GM23338 (cell line): ENCODE measurements around the gene WRNIP1. TPM values are rescaled to one million over a fixed set of nuclear protein-coding genes. Genes with fewer than 3 reads are reported as not detected.

Experiments
- ATAC-seq: fragments of 200-7000 bp; cut with Tn5 transposase; 3 replicates; pipeline ENCODE4 v1.9.1; 2020
- DNase-seq: peaks from one replicate; pipeline ENCODE4 v3.0.0-alpha.2; 2015; ENCODE audit warnings: low spot score
- H2AFZ ChIP-seq: fragments of 200-600 bp; sonication (generic); 2 replicates; pipeline ENCODE4 v1.8.0; 2016; ENCODE audit warnings: antibody characterized with exemption, mild to moderate bottlenecking, moderate library complexity
- H3F3A ChIP-seq: fragments of 200-600 bp; sonication (generic); replicated peaks from 2 replicates; pipeline ENCODE4 v1.8.0; 2017; ENCODE audit warnings: antibody characterized with exemption, mixed run types, low read depth
- H3K27ac ChIP-seq: fragments of 200-600 bp; sonication (generic); 2 replicates; pipeline ENCODE4 v1.6.1; 2016; ENCODE audit warnings: low read depth
- H3K27me3 ChIP-seq: fragments of 200-600 bp; sonication (generic); 2 replicates; pipeline ENCODE4 v1.8.0; 2016; ENCODE audit warnings: mild to moderate bottlenecking, mixed run types, moderate library complexity; ENCODE audit not compliant: insufficient read depth
- H3K36me3 ChIP-seq: fragments of 200-600 bp; sonication (generic); 2 replicates; pipeline ENCODE4 v1.8.0; 2016; ENCODE audit warnings: mild to moderate bottlenecking; ENCODE audit not compliant: insufficient read depth
- H3K4me1 ChIP-seq: fragments of 200-600 bp; sonication (generic); 2 replicates; pipeline ENCODE4 v1.8.0; 2016; ENCODE audit warnings: mild to moderate bottlenecking, moderate library complexity; ENCODE audit not compliant: insufficient read depth
- H3K4me2 ChIP-seq: fragments of 200-600 bp; sonication (generic); 2 replicates; pipeline ENCODE4 v1.7.1; 2017; ENCODE audit warnings: mixed run types
- H3K4me3 ChIP-seq: fragments of 200-600 bp; sonication (generic); 2 replicates; pipeline ENCODE4 v1.6.1; 2016; ENCODE audit warnings: mixed run types
- H3K79me2 ChIP-seq: fragments of 200-600 bp; sonication (generic); replicated peaks from 2 replicates; pipeline ENCODE4 v1.8.0; 2017; ENCODE audit warnings: mild to moderate bottlenecking; ENCODE audit not compliant: insufficient read depth
- H3K9me2 ChIP-seq: fragments of 200-600 bp; sonication (generic); 2 replicates; pipeline ENCODE4 v1.8.0; 2017; ENCODE audit not compliant: insufficient read depth
- H4K20me1 ChIP-seq: fragments of 200-600 bp; sonication (generic); replicated peaks from 2 replicates; pipeline ENCODE4 v1.8.0; 2017; ENCODE audit warnings: mild to moderate bottlenecking; ENCODE audit not compliant: insufficient read depth
- H3K27ac Mint-ChIP-seq: 2 replicates; pipeline ENCODE4 v1.8.0; 2020; ENCODE audit warnings: inconsistent platforms, mild to moderate bottlenecking, moderate library complexity, mixed read lengths
- H3K27me3 Mint-ChIP-seq: 3 replicates; pipeline ENCODE4 v1.8.0; 2022; ENCODE audit warnings: low read depth, mild to moderate bottlenecking, moderate library complexity, mixed read lengths, inconsistent platforms; ENCODE audit not compliant: insufficient read depth, poor library complexity
- H3K36me3 Mint-ChIP-seq: 3 replicates; pipeline ENCODE4 v1.8.0; 2021; ENCODE audit warnings: low read depth, mild to moderate bottlenecking, inconsistent platforms, moderate library complexity, mixed read lengths
- H3K4me1 Mint-ChIP-seq: 3 replicates; pipeline ENCODE4 v1.8.0; 2020; ENCODE audit warnings: mild to moderate bottlenecking, inconsistent platforms, mixed read lengths
- H3K4me3 Mint-ChIP-seq: 3 replicates; pipeline ENCODE4 v1.8.0; 2021; ENCODE audit warnings: moderate library complexity, mild to moderate bottlenecking, inconsistent platforms, mixed read lengths
- H3K9me3 Mint-ChIP-seq: 3 replicates; pipeline ENCODE4 v1.8.0; 2020; ENCODE audit warnings: moderate library complexity, mild to moderate bottlenecking, inconsistent platforms, mixed read lengths
- CREB1 ChIP-seq: fragments of 250-450 bp; sonication (Bioruptor Pico); IDR thresholded peaks from 2 replicates; pipeline ENCODE4 v1.5.0; 2020; ENCODE audit warnings: low read depth, mild to moderate bottlenecking, moderate library complexity
- EZH2 ChIP-seq: fragments of 200-600 bp; sonication (generic); IDR thresholded peaks from one replicate; pipeline ENCODE4 v1.8.0; 2017; ENCODE audit warnings: antibody characterized with exemption, mild to moderate bottlenecking, low read depth; ENCODE audit not compliant: unreplicated experiment
- EZH2phosphoT487 ChIP-seq: fragments of 200-600 bp; sonication (generic); IDR thresholded peaks from one replicate; pipeline ENCODE4 v1.8.1; 2018; ENCODE audit warnings: antibody characterized with exemption; ENCODE audit not compliant: unreplicated experiment
- JUNB ChIP-seq: IDR thresholded peaks from one replicate; pipeline ENCODE4 v1.6.1; 2016; ENCODE audit warnings: antibody characterized with exemption; ENCODE audit not compliant: unreplicated experiment
- NANOG ChIP-seq: IDR thresholded peaks from 2 replicates; pipeline ENCODE4 v1.6.1; 2016; ENCODE audit warnings: antibody characterized with exemption, borderline replicate concordance
- POLR2AphosphoS5 ChIP-seq: IDR thresholded peaks from 2 replicates; pipeline ENCODE4 v1.6.1; 2016; ENCODE audit warnings: antibody characterized with exemption, low read depth
- STAT1 ChIP-seq: IDR thresholded peaks from one replicate; pipeline ENCODE4 v1.6.1; 2016; ENCODE audit warnings: antibody characterized with exemption; ENCODE audit not compliant: unreplicated experiment
- ZNF114 ChIP-seq: fragments of 250-450 bp; sonication (Bioruptor Pico); IDR thresholded peaks from 2 replicates; pipeline ENCODE4 v1.5.0; 2020; ENCODE audit warnings: mild to moderate bottlenecking, moderate library complexity
- ZNF331 ChIP-seq: fragments of 250-450 bp; sonication (Bioruptor Pico); IDR thresholded peaks from 2 replicates; pipeline ENCODE4 v1.5.0; 2020; ENCODE audit warnings: low read depth, mild to moderate bottlenecking, moderate library complexity
- polyA plus RNA-seq: library from polyadenylated mRNA; unstranded; fragments of >200 nt; fragmentation: Nextera tagmentation; extraction: Ambion mirVana; gene quantifications from 2 replicates; pipeline ENCODE4 v1.2.1, GENCODE V29; 2016
- total RNA-seq: library from RNA; depleted of rRNA; stranded (reverse); fragments of >200 nt; shearing (Covaris generic); gene quantifications from 2 replicates; pipeline ENCODE4 v1.2.3, GENCODE V29; 2014
- TF ChIP-seq, protein P1 (sequence below): IDR thresholded peaks from 2 replicates; pipeline ENCODE4 v1.6.1; 2016; ENCODE audit warnings: antibody characterized with exemption
- TF ChIP-seq, protein P2 (sequence below), 2 experiments: fragments of 200-600 bp in 1 of 2; sonication (generic) in 1 of 2; conservative IDR thresholded peaks; 2 replicates each; pipeline versions ENCODE4 v1.5.1 to v1.6.1; 2016 to 2017; ENCODE audit warnings: antibody characterized with exemption in 2 of 2, low read depth in 2 of 2, mild to moderate bottlenecking in 2 of 2, moderate library complexity in 1 of 2
- TF ChIP-seq, protein P3 (sequence below): IDR thresholded peaks from one replicate; pipeline ENCODE4 v1.6.1; 2018; ENCODE audit warnings: antibody characterized with exemption; ENCODE audit not compliant: unreplicated experiment
- TF ChIP-seq, protein P4 (sequence below): fragments of 250-450 bp; sonication (Bioruptor Pico); IDR thresholded peaks from 2 replicates; pipeline ENCODE4 v1.5.0; 2020; ENCODE audit warnings: mild to moderate bottlenecking, moderate library complexity

WRNIP1 gene
- total and polyA plus RNA-seq, 2 experiments from 2014 or later, result 27.6 to 66.0 TPM

DNA sequence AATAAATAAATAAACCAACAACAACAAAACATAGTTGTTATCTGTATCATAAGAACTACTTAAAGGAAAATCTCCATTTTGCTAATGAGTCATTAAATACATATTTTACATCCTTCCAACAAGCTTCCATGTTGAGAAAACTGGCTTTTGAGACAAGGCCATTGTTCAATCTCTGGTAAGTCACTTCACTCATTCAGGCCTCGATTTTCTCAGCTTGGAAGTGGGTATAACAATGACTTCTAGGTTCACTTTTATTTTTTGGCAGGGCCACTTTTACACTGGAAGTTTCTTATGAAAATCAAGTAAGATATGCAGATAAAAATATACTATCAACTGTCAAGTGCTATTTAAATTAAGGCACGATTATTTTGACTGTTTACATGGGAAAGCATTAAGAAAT, 30.0 kb downstream of the WRNIP1 start:
- H3F3A ChIP-seq, result no peaks in the 10 kb centered on the region
- TF ChIP-seq, protein P1, sequence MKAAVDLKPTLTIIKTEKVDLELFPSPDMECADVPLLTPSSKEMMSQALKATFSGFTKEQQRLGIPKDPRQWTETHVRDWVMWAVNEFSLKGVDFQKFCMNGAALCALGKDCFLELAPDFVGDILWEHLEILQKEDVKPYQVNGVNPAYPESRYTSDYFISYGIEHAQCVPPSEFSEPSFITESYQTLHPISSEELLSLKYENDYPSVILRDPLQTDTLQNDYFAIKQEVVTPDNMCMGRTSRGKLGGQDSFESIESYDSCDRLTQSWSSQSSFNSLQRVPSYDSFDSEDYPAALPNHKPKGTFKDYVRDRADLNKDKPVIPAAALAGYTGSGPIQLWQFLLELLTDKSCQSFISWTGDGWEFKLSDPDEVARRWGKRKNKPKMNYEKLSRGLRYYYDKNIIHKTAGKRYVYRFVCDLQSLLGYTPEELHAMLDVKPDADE, result no peak
- TF ChIP-seq STAT1 (no peak), NANOG (no peak), ZNF331 (CRISPR knock-in tag) (no peak), CREB1 (CRISPR knock-in tag) (no peak), ZNF114 (CRISPR knock-in tag) (no peak), EZH2phosphoT487 (no peak), JUNB (no peak), POLR2AphosphoS5 (no peak), EZH2 (no peak)
- TF ChIP-seq, protein P2, sequence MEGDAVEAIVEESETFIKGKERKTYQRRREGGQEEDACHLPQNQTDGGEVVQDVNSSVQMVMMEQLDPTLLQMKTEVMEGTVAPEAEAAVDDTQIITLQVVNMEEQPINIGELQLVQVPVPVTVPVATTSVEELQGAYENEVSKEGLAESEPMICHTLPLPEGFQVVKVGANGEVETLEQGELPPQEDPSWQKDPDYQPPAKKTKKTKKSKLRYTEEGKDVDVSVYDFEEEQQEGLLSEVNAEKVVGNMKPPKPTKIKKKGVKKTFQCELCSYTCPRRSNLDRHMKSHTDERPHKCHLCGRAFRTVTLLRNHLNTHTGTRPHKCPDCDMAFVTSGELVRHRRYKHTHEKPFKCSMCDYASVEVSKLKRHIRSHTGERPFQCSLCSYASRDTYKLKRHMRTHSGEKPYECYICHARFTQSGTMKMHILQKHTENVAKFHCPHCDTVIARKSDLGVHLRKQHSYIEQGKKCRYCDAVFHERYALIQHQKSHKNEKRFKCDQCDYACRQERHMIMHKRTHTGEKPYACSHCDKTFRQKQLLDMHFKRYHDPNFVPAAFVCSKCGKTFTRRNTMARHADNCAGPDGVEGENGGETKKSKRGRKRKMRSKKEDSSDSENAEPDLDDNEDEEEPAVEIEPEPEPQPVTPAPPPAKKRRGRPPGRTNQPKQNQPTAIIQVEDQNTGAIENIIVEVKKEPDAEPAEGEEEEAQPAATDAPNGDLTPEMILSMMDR (conservative IDR thresholded peaks at IDR 0.05; ENCODE audit: low read depth in 2 of 2), result no peak
- TF ChIP-seq, protein P3, sequence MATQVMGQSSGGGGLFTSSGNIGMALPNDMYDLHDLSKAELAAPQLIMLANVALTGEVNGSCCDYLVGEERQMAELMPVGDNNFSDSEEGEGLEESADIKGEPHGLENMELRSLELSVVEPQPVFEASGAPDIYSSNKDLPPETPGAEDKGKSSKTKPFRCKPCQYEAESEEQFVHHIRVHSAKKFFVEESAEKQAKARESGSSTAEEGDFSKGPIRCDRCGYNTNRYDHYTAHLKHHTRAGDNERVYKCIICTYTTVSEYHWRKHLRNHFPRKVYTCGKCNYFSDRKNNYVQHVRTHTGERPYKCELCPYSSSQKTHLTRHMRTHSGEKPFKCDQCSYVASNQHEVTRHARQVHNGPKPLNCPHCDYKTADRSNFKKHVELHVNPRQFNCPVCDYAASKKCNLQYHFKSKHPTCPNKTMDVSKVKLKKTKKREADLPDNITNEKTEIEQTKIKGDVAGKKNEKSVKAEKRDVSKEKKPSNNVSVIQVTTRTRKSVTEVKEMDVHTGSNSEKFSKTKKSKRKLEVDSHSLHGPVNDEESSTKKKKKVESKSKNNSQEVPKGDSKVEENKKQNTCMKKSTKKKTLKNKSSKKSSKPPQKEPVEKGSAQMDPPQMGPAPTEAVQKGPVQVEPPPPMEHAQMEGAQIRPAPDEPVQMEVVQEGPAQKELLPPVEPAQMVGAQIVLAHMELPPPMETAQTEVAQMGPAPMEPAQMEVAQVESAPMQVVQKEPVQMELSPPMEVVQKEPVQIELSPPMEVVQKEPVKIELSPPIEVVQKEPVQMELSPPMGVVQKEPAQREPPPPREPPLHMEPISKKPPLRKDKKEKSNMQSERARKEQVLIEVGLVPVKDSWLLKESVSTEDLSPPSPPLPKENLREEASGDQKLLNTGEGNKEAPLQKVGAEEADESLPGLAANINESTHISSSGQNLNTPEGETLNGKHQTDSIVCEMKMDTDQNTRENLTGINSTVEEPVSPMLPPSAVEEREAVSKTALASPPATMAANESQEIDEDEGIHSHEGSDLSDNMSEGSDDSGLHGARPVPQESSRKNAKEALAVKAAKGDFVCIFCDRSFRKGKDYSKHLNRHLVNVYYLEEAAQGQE, result no peak
- TF ChIP-seq, protein P4, sequence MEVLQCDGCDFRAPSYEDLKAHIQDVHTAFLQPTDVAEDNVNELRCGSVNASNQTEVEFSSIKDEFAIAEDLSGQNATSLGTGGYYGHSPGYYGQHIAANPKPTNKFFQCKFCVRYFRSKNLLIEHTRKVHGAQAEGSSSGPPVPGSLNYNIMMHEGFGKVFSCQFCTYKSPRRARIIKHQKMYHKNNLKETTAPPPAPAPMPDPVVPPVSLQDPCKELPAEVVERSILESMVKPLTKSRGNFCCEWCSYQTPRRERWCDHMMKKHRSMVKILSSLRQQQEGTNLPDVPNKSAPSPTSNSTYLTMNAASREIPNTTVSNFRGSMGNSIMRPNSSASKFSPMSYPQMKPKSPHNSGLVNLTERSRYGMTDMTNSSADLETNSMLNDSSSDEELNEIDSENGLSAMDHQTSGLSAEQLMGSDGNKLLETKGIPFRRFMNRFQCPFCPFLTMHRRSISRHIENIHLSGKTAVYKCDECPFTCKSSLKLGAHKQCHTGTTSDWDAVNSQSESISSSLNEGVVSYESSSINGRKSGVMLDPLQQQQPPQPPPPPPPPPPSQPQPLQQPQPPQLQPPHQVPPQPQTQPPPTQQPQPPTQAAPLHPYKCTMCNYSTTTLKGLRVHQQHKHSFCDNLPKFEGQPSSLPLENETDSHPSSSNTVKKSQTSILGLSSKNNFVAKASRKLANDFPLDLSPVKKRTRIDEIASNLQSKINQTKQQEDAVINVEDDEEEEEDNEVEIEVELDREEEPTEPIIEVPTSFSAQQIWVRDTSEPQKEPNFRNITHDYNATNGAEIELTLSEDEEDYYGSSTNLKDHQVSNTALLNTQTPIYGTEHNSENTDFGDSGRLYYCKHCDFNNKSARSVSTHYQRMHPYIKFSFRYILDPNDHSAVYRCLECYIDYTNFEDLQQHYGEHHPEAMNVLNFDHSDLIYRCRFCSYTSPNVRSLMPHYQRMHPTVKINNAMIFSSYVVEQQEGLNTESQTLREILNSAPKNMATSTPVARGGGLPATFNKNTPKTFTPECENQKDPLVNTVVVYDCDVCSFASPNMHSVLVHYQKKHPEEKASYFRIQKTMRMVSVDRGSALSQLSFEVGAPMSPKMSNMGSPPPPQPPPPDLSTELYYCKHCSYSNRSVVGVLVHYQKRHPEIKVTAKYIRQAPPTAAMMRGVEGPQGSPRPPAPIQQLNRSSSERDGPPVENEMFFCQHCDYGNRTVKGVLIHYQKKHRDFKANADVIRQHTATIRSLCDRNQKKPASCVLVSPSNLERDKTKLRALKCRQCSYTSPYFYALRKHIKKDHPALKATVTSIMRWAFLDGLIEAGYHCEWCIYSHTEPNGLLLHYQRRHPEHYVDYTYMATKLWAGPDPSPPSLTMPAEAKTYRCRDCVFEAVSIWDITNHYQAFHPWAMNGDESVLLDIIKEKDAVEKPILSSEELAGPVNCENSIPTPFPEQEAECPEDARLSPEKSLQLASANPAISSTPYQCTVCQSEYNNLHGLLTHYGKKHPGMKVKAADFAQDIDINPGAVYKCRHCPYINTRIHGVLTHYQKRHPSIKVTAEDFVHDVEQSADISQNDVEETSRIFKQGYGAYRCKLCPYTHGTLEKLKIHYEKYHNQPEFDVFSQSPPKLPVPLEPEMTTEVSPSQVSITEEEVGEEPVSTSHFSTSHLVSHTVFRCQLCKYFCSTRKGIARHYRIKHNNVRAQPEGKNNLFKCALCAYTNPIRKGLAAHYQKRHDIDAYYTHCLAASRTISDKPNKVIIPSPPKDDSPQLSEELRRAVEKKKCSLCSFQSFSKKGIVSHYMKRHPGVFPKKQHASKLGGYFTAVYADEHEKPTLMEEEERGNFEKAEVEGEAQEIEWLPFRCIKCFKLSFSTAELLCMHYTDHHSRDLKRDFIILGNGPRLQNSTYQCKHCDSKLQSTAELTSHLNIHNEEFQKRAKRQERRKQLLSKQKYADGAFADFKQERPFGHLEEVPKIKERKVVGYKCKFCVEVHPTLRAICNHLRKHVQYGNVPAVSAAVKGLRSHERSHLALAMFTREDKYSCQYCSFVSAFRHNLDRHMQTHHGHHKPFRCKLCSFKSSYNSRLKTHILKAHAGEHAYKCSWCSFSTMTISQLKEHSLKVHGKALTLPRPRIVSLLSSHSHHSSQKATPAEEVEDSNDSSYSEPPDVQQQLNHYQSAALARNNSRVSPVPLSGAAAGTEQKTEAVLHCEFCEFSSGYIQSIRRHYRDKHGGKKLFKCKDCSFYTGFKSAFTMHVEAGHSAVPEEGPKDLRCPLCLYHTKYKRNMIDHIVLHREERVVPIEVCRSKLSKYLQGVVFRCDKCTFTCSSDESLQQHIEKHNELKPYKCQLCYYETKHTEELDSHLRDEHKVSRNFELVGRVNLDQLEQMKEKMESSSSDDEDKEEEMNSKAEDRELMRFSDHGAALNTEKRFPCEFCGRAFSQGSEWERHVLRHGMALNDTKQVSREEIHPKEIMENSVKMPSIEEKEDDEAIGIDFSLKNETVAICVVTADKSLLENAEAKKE, result no peak
- peaks cover 5% of the 10 kb centered on the region; the same call in 1 of the 2 replicates for H3K79me2 ChIP-seq
- Mint-ChIP-seq H3K36me3 (no peaks in the 10 kb centered on the region), H3K4me3 (no peak overlapping the region), H3K4me1 (peaks cover 32% of the 10 kb centered on the region), H3K9me3 (no peaks in the 10 kb centered on the region), H3K27me3 (peaks cover 2% of the 10 kb centered on the region), H3K27ac (no peak overlapping the region)
- H3K9me2 ChIP-seq, result no peaks in the 10 kb centered on the region
- no peak overlapping the region for H2AFZ ChIP-seq
- no peaks in the 10 kb centered on the region for H4K20me1 ChIP-seq
- no peak for DNase-seq
- H3K4me2 ChIP-seq, result no peak overlapping the region
- no peak overlapping the region for H3K4me3 ChIP-seq
- H3K27ac ChIP-seq, result no peak overlapping the region
- peaks cover 1% of the 10 kb centered on the region; the same call in 1 of the 2 replicates for H3K4me1 ChIP-seq
- H3K36me3 ChIP-seq, result no peaks in the 10 kb centered on the region
- ATAC-seq, result no peak
- H3K27me3 ChIP-seq, result no peaks in the 10 kb centered on the region
